Measurements from ENCODE around the gene TBC1D21.

Gene TBC1D21

GRCh38 chr15:73919706-73920105 lies 46.3 kb downstream of the TBC1D21 start:
- no peak for DNase-seq (ENCODE audit: low read depth)
- TF ChIP-seq, protein P1, sequence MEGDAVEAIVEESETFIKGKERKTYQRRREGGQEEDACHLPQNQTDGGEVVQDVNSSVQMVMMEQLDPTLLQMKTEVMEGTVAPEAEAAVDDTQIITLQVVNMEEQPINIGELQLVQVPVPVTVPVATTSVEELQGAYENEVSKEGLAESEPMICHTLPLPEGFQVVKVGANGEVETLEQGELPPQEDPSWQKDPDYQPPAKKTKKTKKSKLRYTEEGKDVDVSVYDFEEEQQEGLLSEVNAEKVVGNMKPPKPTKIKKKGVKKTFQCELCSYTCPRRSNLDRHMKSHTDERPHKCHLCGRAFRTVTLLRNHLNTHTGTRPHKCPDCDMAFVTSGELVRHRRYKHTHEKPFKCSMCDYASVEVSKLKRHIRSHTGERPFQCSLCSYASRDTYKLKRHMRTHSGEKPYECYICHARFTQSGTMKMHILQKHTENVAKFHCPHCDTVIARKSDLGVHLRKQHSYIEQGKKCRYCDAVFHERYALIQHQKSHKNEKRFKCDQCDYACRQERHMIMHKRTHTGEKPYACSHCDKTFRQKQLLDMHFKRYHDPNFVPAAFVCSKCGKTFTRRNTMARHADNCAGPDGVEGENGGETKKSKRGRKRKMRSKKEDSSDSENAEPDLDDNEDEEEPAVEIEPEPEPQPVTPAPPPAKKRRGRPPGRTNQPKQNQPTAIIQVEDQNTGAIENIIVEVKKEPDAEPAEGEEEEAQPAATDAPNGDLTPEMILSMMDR (IDR thresholded peaks at IDR 0.05; ENCODE audit: low read depth, low read length, missing control alignments), result no peak
- no peak overlapping the region for H3K4me3 ChIP-seq (ENCODE audit: low read depth, low read length)

DNA sequence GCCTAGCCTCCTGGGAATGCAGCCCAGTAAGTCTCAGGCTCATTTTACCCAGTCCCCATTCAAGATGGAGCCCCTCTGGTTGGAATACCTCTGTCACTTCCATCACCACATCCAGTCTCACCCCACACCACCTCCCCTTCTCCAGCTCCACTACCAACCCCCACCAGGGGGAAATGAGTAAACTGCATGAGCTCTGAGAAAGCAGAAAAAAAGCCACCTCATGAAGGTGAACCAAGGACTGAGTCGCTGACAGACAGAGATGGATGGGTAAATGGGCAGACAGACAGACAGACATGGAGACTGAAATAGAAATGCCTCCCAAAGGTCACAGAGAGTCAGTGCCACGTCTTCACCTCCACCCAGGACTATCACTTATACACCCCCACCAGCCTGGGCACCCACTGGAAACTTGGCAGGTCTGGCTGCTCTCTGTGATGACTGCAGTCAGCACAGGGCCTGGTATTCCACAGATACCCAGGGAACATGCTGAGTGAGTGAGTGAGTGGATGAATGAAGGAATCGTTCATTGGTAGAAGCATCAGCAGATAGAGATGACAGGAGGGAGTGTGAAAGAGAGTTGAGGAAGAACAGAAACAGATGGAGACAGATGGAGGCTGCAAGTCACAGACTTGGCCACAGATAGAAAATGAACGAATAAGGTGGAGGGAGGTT lies 48.0 kb downstream of the TBC1D21 start:
- no peak overlapping the region for H3K4me3 ChIP-seq (ENCODE audit: low read depth, low read length)
- no peak for DNase-seq (ENCODE audit: low read depth)
- TF ChIP-seq, protein P1 (IDR thresholded peaks at IDR 0.05; ENCODE audit: low read depth, low read length, missing control alignments), result no peak

- DNase-seq (ENCODE audit: low read depth), result no peak
- H3K4me3 ChIP-seq (ENCODE audit: low read depth, low read length), result no peak overlapping the region
- TF ChIP-seq, protein P1 (IDR thresholded peaks at IDR 0.05; ENCODE audit: low read depth, low read length, missing control alignments), result no peak
Observed at GRCh38 chr15:73922186-73923151, 49.1 kb downstream of the TBC1D21 start.

GRCh38 chr15:73923156-73923487 lies 49.8 kb downstream of the TBC1D21 start:
- H3K4me3 ChIP-seq (ENCODE audit: low read depth, low read length), result no peak overlapping the region
- TF ChIP-seq, protein P1 (IDR thresholded peaks at IDR 0.05; ENCODE audit: low read depth, low read length, missing control alignments), result no peak

DNA sequence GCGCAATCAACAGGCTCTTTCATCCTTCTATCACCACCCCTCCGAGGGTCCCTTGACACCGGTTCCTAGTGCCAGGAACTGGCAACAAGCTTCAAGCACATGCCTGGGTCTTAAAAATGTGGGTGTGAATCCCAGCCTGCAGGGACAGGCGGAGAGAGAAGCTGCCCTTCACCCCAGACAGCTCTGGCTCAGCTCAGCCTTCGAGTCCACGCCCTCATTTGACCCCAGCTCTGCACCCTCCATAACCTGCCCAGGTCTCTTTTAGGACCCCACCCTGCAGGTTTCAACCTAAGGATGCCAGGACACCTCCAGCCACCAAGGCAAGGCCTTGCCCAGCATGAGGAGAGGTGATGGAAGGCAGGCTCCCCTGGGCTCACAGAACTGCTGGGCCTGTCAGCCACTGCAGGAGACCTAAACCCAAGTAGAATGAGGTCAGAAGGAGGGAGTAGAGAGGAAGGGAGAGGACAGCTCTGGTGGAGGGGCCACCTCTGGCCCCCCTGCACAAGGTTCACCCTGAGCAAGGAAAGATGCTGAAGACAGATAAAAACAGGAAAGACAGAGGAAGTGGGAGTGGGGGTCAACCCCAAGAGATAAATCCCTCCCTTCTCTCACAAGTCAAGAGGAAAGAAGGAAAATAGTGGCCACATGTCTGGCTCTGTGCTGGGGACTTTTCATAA lies 50.3 kb downstream of the TBC1D21 start:
- DNase-seq (ENCODE audit: low read depth), result no peak
- no peak overlapping the region for H3K4me3 ChIP-seq (ENCODE audit: low read depth, low read length)
- TF ChIP-seq, protein P1 (IDR thresholded peaks at IDR 0.05; ENCODE audit: low read depth, low read length, missing control alignments), result no peak

More at GRCh38 chr15:73923156-73923487, 49.8 kb downstream of the TBC1D21 start:
- DNase-seq (ENCODE audit: low read depth), result no peak

GRCh38 chr15:73924171-73924921 lies 51.0 kb downstream of the TBC1D21 start:
- no peak for DNase-seq (ENCODE audit: low read depth)
- no peak overlapping the region for H3K4me3 ChIP-seq (ENCODE audit: low read depth, low read length)
- TF ChIP-seq, protein P1 (IDR thresholded peaks at IDR 0.05; ENCODE audit: low read depth, low read length, missing control alignments), result no peak
